Activated T-helper 17 cell treated with anti-CD3 and anti-CD28 coated beads, Interleukin-2, amount 50 U/mL, for 72 hours (primary cell): Measurements from ENCODE around the gene TCF12. TPM values are rescaled to one million over a fixed set of nuclear protein-coding genes. Genes with fewer than 3 reads are reported as not detected.
"Not testable (repeated sequence)": the region's sequence is repeated elsewhere in the genome, so short reads cannot be mapped to it uniquely, and the experiment has no call there.

ENCODE experiments used
- ATAC-seq: fragments of 150-1000 bp; cut with Tn5 transposase; replicated peaks from 2 replicates; pipeline ENCODE4 v1.10.0; 2021; ENCODE audit warnings: mild to moderate bottlenecking, moderate library complexity
- H3K27ac Mint-ChIP-seq: one replicate; pipeline ENCODE4 v1.8.0; 2022; ENCODE audit warnings: mixed read lengths
- H3K27me3 Mint-ChIP-seq: one replicate; pipeline ENCODE4 v1.8.0; 2022; ENCODE audit warnings: mixed read lengths
- H3K36me3 Mint-ChIP-seq: one replicate; pipeline ENCODE4 v1.8.0; 2022; ENCODE audit warnings: low read depth, mild to moderate bottlenecking, mixed read lengths
- H3K4me1 Mint-ChIP-seq: one replicate; pipeline ENCODE4 v1.8.0; 2022; ENCODE audit warnings: mixed read lengths
- H3K4me3 Mint-ChIP-seq: one replicate; pipeline ENCODE4 v1.8.0; 2022; ENCODE audit warnings: mild to moderate bottlenecking, mixed read lengths
- H3K9me3 Mint-ChIP-seq: one replicate; pipeline ENCODE4 v1.8.0; 2022; ENCODE audit warnings: mixed read lengths
- total RNA-seq, 2 donors: library from RNA; stranded (reverse); gene quantifications; one replicate each; pipeline ENCODE4 v1.2.3, GENCODE V29; 2022

TCF12 gene
- total RNA-seq, 2 donors from 2014 or later, result 48.3 to 74.2 TPM

- Mint-ChIP-seq H3K36me3 (peaks cover 41% of the 10 kb centered on the region), H3K27ac (no peak overlapping the region), H3K9me3 (no peaks in the 10 kb centered on the region), H3K27me3 (no peaks in the 10 kb centered on the region), H3K4me3 (no peak overlapping the region), H3K4me1 (peaks cover 6% of the 10 kb centered on the region)
- ATAC-seq, result no peak
Observed at GRCh38 chr15:57094321-57095257, 176.1 kb downstream of the TCF12 start.

DNA sequence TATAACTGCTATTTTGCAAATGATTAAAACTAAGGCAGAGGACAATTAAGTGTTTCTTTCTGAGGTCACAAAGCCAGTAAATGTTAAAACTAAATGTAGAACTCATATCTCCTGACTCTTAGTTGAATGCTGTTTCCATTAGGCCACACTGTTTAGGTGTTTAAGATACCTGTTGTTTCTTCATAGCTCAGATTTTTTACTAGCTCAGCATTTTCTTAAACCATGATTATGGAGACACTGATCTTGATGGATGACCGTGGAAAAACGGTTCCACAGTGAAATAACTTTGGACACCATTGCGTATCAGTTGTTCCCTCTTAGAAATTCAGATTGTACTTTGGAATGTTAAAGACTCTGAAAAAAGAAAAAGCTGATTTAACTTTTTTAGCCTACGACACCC lies 177.5 kb downstream of the TCF12 start:
- ATAC-seq, result no peak
- Mint-ChIP-seq H3K9me3 (no peaks in the 10 kb centered on the region), H3K27ac (no peak overlapping the region), H3K4me1 (peaks cover 6% of the 10 kb centered on the region), H3K36me3 (peaks cover 41% of the 10 kb centered on the region), H3K27me3 (no peaks in the 10 kb centered on the region), H3K4me3 (no peak overlapping the region)

GRCh38 chr15:57097246-57097645 lies 178.8 kb downstream of the TCF12 start:
- no peak overlapping the region for H3K4me3 Mint-ChIP-seq
- no peak overlapping the region for H3K27ac Mint-ChIP-seq
- peaks cover 32% of the 10 kb centered on the region for H3K36me3 Mint-ChIP-seq
- no peaks in the 10 kb centered on the region for H3K27me3 Mint-ChIP-seq
- no peaks in the 10 kb centered on the region for H3K9me3 Mint-ChIP-seq
- no peak for ATAC-seq
- peaks cover 6% of the 10 kb centered on the region for H3K4me1 Mint-ChIP-seq

DNA sequence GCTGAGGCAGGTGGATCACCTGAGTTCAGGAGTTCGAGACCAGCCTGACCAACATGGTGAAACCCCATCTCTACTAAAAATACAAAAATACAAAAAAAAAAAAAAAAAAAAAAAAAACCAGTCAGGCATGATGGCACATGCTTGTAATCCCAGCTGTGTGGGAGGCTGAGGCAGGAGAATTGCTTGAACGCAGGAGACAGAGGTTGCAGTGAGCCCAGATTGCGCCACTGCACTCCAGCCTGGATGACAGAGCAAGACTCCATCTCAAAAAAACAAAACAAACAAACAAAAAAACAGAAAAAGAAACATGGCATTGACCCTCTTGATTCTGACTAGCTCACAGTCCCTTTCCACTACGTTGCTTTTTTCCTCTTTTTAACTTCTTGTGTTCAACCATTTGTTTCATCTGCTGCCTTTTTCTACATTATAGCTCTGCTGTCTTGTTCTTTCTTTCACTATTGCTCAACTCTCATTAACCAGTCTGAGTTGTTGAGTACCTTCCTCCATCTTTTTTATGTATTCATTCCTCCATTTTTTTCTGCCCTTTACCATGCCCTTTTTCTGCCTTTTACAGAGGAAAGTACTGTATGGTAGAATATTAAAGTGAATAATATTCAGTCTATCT lies 179.6 kb downstream of the TCF12 start:
- not testable (repeated sequence) for ATAC-seq, H3K9me3 Mint-ChIP-seq, H3K4me1 Mint-ChIP-seq, H3K27me3 Mint-ChIP-seq, H3K4me3 Mint-ChIP-seq, H3K27ac Mint-ChIP-seq
- H3K36me3 Mint-ChIP-seq, result peaks cover 24% of the 10 kb centered on the region

GRCh38 chr15:57098896-57099295 lies 180.5 kb downstream of the TCF12 start:
- peaks cover 19% of the 10 kb centered on the region for H3K36me3 Mint-ChIP-seq
- H3K4me3 Mint-ChIP-seq, result no peak overlapping the region
- no peaks in the 10 kb centered on the region for H3K9me3 Mint-ChIP-seq
- no peaks in the 10 kb centered on the region for H3K27me3 Mint-ChIP-seq
- H3K4me1 Mint-ChIP-seq, result peaks cover 6% of the 10 kb centered on the region
- H3K27ac Mint-ChIP-seq, result no peak overlapping the region
- ATAC-seq, result no peak

GRCh38 chr15:57100136-57100539 lies 181.7 kb downstream of the TCF12 start:
- no peaks in the 10 kb centered on the region for H3K9me3 Mint-ChIP-seq
- no peak overlapping the region for H3K27ac Mint-ChIP-seq
- peaks cover 6% of the 10 kb centered on the region for H3K4me1 Mint-ChIP-seq
- no peaks in the 10 kb centered on the region for H3K27me3 Mint-ChIP-seq
- no peak for ATAC-seq
- H3K4me3 Mint-ChIP-seq, result no peak overlapping the region
- H3K36me3 Mint-ChIP-seq, result peaks cover 21% of the 10 kb centered on the region

DNA sequence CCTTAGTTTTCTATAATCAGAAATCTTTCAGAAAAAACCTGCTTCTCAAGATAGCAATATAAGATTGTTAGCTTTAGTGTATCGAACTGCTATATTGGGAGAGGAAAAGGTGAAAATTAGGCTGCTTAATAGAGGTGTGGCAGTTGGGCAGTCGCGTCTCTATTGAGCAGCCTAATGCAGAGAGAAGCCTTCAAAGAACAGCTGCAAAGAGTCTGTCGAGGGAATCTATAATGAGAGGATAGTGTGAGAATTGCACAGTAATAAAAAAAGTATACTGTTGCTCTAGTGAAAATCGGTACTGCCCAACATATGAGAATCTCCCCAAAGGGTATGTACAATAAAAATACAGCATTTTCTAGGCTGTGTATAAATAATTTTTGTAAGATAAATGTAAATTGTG lies 184.4 kb downstream of the TCF12 start:
- H3K27me3 Mint-ChIP-seq, result no peaks in the 10 kb centered on the region
- ATAC-seq, result no peak

DNA sequence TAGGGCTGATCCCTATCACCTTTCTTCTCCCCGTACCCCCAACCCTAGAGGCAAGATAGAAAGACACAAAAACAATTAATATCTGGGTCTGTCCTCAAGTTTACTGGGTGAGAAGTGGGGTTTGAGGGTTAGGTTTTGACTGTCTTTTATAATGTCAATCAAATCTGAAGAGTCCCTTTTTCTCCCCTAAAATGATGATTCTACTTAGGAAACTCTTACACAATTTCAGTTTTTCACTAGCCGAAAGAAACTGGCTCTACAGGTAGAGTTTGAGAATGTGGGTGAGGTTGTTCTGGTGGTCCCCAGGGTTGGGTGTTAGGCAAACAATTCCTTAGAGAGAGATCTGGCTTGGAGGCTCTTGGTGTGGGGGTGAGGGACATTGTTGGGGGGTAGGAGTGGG lies 189.9 kb downstream of the TCF12 start:
- H3K4me3 Mint-ChIP-seq, result no peak overlapping the region
- peaks cover 4% of the 10 kb centered on the region for H3K4me1 Mint-ChIP-seq
- H3K36me3 Mint-ChIP-seq, result peaks cover 25% of the 10 kb centered on the region
- H3K9me3 Mint-ChIP-seq, result no peaks in the 10 kb centered on the region
- ATAC-seq, result no peak
- peak overlapping the region; percentile 47 for H3K27ac Mint-ChIP-seq
- H3K27me3 Mint-ChIP-seq, result no peaks in the 10 kb centered on the region

More for the DNA sequence above, 184.4 kb downstream of the TCF12 start:
- H3K36me3 Mint-ChIP-seq, result peaks cover 32% of the 10 kb centered on the region
- H3K9me3 Mint-ChIP-seq, result no peaks in the 10 kb centered on the region
- H3K4me1 Mint-ChIP-seq, result peaks cover 6% of the 10 kb centered on the region
- no peak overlapping the region for H3K4me3 Mint-ChIP-seq
- H3K27ac Mint-ChIP-seq, result no peak overlapping the region

- Mint-ChIP-seq H3K4me1 (peaks cover 5% of the 10 kb centered on the region), H3K4me3 (no peak overlapping the region), H3K9me3 (no peaks in the 10 kb centered on the region), H3K27me3 (no peaks in the 10 kb centered on the region), H3K27ac (no peak overlapping the region), H3K36me3 (peaks cover 21% of the 10 kb centered on the region)
- ATAC-seq, result no peak
Observed at GRCh38 chr15:57109005-57109404, 190.6 kb downstream of the TCF12 start.

DNA sequence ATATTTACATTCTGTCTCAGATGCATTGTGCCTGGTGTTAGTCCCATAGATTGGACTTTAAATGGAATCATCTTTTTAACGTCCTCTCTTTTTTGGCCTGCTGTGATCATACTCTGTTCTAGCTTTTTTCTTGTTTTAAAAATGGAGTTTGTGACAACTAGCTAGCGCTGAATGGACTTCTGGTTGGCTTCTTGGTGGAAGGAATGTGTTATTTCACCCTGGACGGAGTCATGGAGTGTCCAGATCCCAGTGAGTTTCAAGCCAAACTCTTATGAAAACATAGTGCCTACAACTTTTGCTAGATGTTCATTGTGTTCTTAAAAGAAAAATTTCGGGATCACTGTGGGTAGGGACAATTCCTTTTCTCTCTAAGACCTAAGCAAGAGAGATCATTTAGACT lies 192.6 kb downstream of the TCF12 start:
- Mint-ChIP-seq H3K27me3 (no peaks in the 10 kb centered on the region), H3K27ac (no peak overlapping the region), H3K9me3 (no peaks in the 10 kb centered on the region), H3K4me1 (peaks cover 5% of the 10 kb centered on the region), H3K36me3 (peaks cover 3% of the 10 kb centered on the region), H3K4me3 (no peak overlapping the region)
- ATAC-seq, result no peak

DNA sequence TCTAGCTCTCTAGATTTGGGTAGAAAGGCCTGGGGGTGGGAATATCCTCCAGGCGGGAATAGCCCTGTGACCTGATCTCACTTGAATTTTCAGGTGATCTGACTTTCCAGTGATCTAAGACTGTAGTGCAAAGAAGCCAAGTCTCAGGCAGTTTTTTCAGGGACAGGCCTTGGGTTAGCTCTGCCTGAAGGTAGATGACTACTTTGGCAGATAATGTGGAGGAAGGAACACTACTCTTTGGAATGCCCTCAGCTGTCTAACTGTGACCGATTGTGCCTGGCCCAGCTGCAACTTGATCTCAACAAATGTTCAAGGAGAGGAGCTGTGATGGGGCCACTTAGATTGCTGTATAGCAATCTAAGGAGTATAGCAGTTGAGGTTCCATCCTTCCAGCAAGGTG lies 193.7 kb downstream of the TCF12 start:
- H3K27me3 Mint-ChIP-seq, result no peaks in the 10 kb centered on the region
- ATAC-seq, result no peak
- H3K27ac Mint-ChIP-seq, result no peak overlapping the region
- H3K4me1 Mint-ChIP-seq, result peaks cover 5% of the 10 kb centered on the region
- H3K36me3 Mint-ChIP-seq, result no peaks in the 10 kb centered on the region
- H3K9me3 Mint-ChIP-seq, result no peaks in the 10 kb centered on the region
- H3K4me3 Mint-ChIP-seq, result no peak overlapping the region

DNA sequence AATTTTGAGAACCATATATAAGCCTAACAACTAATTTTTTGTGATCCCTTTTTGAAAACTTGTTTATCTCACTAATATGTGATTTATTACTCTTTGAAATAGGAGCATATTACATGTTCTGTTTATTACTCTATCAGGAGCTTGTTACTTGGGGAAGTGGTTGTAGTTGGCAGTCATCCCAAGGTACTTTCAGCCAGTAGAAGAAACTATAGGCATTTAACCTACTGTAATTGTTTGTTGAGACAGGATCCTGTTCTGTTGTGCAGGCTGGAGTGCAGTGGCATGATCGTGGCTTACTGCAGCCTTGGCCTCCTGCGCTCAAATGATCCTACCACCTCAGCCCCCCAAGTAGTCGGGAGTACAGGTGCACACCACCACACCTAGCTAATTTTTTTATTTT lies 195.6 kb downstream of the TCF12 start:
- Mint-ChIP-seq H3K27me3 (no peaks in the 10 kb centered on the region), H3K4me1 (peaks cover 10% of the 10 kb centered on the region), H3K27ac (no peak overlapping the region), H3K9me3 (no peaks in the 10 kb centered on the region), H3K36me3 (no peaks in the 10 kb centered on the region), H3K4me3 (no peak overlapping the region)
- ATAC-seq, result no peak

- no peaks in the 10 kb centered on the region for H3K9me3 Mint-ChIP-seq
Observed at GRCh38 chr15:57118013-57118799, 199.8 kb downstream of the TCF12 start.

GRCh38 chr15:57122080-57122840 lies 203.8 kb downstream of the TCF12 start:
- ATAC-seq, result no peak
- H3K4me3 Mint-ChIP-seq, result no peak overlapping the region
- H3K27me3 Mint-ChIP-seq, result no peaks in the 10 kb centered on the region
- peaks cover 14% of the 10 kb centered on the region for H3K4me1 Mint-ChIP-seq
- H3K36me3 Mint-ChIP-seq, result peaks cover 38% of the 10 kb centered on the region
- H3K27ac Mint-ChIP-seq, result no peak overlapping the region
- no peaks in the 10 kb centered on the region for H3K9me3 Mint-ChIP-seq

More at GRCh38 chr15:57118013-57118799, 199.8 kb downstream of the TCF12 start:
- H3K27me3 Mint-ChIP-seq, result no peaks in the 10 kb centered on the region
- no peak for ATAC-seq
- peak overlapping the region; percentile 3 for H3K27ac Mint-ChIP-seq
- H3K4me3 Mint-ChIP-seq, result no peak overlapping the region
- H3K36me3 Mint-ChIP-seq, result peaks cover 9% of the 10 kb centered on the region
- H3K4me1 Mint-ChIP-seq, result peaks cover 16% of the 10 kb centered on the region
